GM20431 (cell line): ENCODE measurements around the gene PCNA.
"Not testable (repeated sequence)": the region's sequence is repeated elsewhere in the genome, so short reads cannot be mapped to it uniquely, and the experiment has no call there.

Source experiments
- in situ Hi-C: fragments of 300-500 bp; cut with MseI, MboI; formaldehyde crosslinking; loops from one replicate; pipeline ENCODE4 v1.15.0; 2020; ENCODE audit warnings: low sequenced_read_pairs; ENCODE audit not compliant: unreplicated experiment

The PCNA gene

GRCh38 chr20:5072756-5073659 lies 46.8 kb downstream of the PCNA start:
- in situ Hi-C loops, result no loop called here

GRCh38 chr20:5071942-5072341 lies 47.8 kb downstream of the PCNA start:
- in situ Hi-C loops, result not testable (repeated sequence)

GRCh38 chr20:5070570-5070969 lies 49.2 kb downstream of the PCNA start:
- in situ Hi-C loops, result no loop called here

GRCh38 chr20:5070081-5070480 lies 49.7 kb downstream of the PCNA start:
- in situ Hi-C loops, result no loop called here

- in situ Hi-C loops, result no loop called here
Observed at GRCh38 chr20:5069141-5069806, 50.5 kb downstream of the PCNA start.

GRCh38 chr20:5067877-5068645 lies 51.7 kb downstream of the PCNA start:
- in situ Hi-C loops, result no loop called here

- in situ Hi-C loops, result no loop called here
Observed at GRCh38 chr20:5065879-5066383, 53.8 kb downstream of the PCNA start.

- in situ Hi-C loops, result no loop called here
Observed at GRCh38 chr20:5065166-5065878, 54.4 kb downstream of the PCNA start.
